Testis (tissue), 3 donors: ENCODE results near the gene GIPC2. TPM values are rescaled to one million over a fixed set of nuclear protein-coding genes. Genes with fewer than 3 reads are reported as not detected.

Experiments used
- DNase-seq: peaks from one replicate; pipeline ENCODE4 v3.0.0-alpha.2; 2019
- H3K27ac ChIP-seq, 2 donors: fragments of 200-600 bp; sonication (generic); one replicate each; pipeline ENCODE4 v1.5.1; 2019
- H3K27me3 ChIP-seq: fragments of 200-600 bp; sonication (generic); one replicate; pipeline ENCODE4 v1.5.1; 2019
- H3K36me3 ChIP-seq: fragments of 200-600 bp; sonication (generic); one replicate; pipeline ENCODE4 v1.5.1; 2017; ENCODE audit warnings: low read depth; ENCODE audit errors: missing control alignments
- H3K4me1 ChIP-seq: fragments of 200-600 bp; sonication (generic); one replicate; pipeline ENCODE4 v1.5.1; 2019
- H3K4me3 ChIP-seq, 2 donors: fragments of 200-600 bp; sonication (generic); one replicate each; pipeline ENCODE4 v1.5.1; 2017 to 2019
- H3K9me3 ChIP-seq: fragments of 200-600 bp; sonication (generic); one replicate; pipeline ENCODE4 v1.5.1; 2017
- POLR2A ChIP-seq: fragments of 450-650 bp; IDR thresholded peaks from one replicate; pipeline ENCODE4 v1.6.1; 2017; ENCODE audit warnings: antibody characterized with exemption, mild to moderate bottlenecking, moderate library complexity
- WGBS, 2 donors: methylation state at CpG; one replicate each; pipeline ENCODE4 v1.1.5; 2018; 5-methylcytosine and 5-hydroxymethylcytosine counted together
- intact Hi-C: fragments of 100-400 bp; cut with DNase I; formaldehyde crosslinking; loops from one replicate; pipeline ENCODE4 v1.15.1; 2023; ENCODE audit warnings: low total_unique reads
- polyA plus RNA-seq: library from polyadenylated mRNA; stranded (reverse); fragments of 350-450 nt; fragmentation: Illumina TruSeq; extraction: RNeasy Lipid Tissue Mini Kit (QIAGEN cat#74804); gene quantifications from one replicate; pipeline ENCODE4 v1.2.3, GENCODE V29; 2014; ENCODE audit warnings: low read depth, low replicate concordance; ENCODE audit not compliant: insufficient read depth
- total RNA-seq, 2 donors: library from RNA; depleted of rRNA; stranded (reverse); fragments of >200 nt; gene quantifications; one replicate each; pipeline ENCODE4 v1.2.3, GENCODE V29; 2016
- TF ChIP-seq, protein P1 (sequence below), 3 experiments: fragments of 450-650 bp in 2 of 3; fragments of 200-600 bp in 1 of 3; sonication (generic) in 1 of 3; IDR thresholded peaks; one replicate each; pipeline ENCODE4 v1.5.1; 2016 to 2019; ENCODE audit warnings: antibody characterized with exemption in 3 of 3, mild to moderate bottlenecking in 2 of 3, moderate library complexity in 1 of 3

Gene GIPC2
- total and polyA plus RNA-seq, 3 donors from 2014 or later = 1.9 to 2.4 (median 2.0) TPM

DNA sequence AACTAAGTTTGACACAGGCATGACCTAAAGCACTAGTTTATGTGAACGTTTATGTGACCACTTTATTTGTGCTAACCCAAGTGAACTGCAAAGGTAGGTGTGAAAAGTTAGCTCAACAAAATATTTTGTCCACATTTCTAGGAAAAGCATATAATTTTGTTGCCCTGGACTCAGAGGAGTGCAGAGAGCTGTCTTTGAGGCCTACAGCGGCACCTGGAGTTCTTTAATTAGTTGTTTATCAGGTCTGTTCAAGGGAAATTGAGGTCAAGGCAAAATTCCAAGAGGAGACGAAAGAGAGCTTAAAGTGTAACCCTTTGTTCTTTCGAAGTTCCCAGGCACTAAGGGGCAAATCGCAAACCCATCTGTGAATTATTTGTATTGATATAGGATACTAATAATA lies 1.3 kb downstream of the GIPC2 start:
- Histone ChIP-seq H3K9me3 (no peaks in the 10 kb centered on the region), H3K27ac (no peak overlapping the region), H3K4me1 (no peaks in the 10 kb centered on the region), H3K36me3 (no peaks in the 10 kb centered on the region), H3K4me3 (no peak overlapping the region), H3K27me3 (no peaks in the 10 kb centered on the region)
- TF ChIP-seq, protein P1, sequence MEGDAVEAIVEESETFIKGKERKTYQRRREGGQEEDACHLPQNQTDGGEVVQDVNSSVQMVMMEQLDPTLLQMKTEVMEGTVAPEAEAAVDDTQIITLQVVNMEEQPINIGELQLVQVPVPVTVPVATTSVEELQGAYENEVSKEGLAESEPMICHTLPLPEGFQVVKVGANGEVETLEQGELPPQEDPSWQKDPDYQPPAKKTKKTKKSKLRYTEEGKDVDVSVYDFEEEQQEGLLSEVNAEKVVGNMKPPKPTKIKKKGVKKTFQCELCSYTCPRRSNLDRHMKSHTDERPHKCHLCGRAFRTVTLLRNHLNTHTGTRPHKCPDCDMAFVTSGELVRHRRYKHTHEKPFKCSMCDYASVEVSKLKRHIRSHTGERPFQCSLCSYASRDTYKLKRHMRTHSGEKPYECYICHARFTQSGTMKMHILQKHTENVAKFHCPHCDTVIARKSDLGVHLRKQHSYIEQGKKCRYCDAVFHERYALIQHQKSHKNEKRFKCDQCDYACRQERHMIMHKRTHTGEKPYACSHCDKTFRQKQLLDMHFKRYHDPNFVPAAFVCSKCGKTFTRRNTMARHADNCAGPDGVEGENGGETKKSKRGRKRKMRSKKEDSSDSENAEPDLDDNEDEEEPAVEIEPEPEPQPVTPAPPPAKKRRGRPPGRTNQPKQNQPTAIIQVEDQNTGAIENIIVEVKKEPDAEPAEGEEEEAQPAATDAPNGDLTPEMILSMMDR (IDR thresholded peaks at IDR 0.05) = no peak
- no peak for TF ChIP-seq POLR2A
- WGBS, 2 donors = 28 to 35% methylated on average over 5 of the region's 5 CpGs
- intact Hi-C loops = no loop called here
- no peak for DNase-seq

DNA sequence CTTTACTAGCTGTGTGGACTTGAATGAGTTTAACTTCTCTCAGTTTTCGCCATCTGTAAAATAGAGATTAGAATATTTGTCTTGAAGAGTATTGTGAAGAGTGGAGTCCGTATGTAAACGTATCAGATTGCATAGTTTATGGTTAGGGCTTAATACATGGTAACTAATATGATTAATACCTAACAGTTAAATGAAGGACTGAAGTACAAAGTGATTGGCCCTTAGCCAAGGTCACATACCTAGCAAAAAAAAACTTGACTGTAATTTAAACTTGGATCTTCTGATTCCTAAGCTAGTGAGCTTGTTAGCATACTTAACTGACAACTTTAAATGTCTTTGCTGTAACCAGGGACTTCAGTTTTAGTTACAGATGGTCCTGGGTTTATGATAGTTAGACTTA lies 1.9 kb downstream of the GIPC2 start:
- Histone ChIP-seq H3K36me3 (no peaks in the 10 kb centered on the region), H3K27ac (no peak overlapping the region), H3K9me3 (no peaks in the 10 kb centered on the region), H3K27me3 (no peaks in the 10 kb centered on the region), H3K4me1 (no peaks in the 10 kb centered on the region), H3K4me3 (no peak overlapping the region)
- DNase-seq = no peak
- 48 to 57% methylated on average over 3 of the region's 3 CpGs for WGBS, 2 donors
- no peak for TF ChIP-seq POLR2A
- TF ChIP-seq, protein P1 (IDR thresholded peaks at IDR 0.05) = no peak
- intact Hi-C loops = no loop called here

DNA sequence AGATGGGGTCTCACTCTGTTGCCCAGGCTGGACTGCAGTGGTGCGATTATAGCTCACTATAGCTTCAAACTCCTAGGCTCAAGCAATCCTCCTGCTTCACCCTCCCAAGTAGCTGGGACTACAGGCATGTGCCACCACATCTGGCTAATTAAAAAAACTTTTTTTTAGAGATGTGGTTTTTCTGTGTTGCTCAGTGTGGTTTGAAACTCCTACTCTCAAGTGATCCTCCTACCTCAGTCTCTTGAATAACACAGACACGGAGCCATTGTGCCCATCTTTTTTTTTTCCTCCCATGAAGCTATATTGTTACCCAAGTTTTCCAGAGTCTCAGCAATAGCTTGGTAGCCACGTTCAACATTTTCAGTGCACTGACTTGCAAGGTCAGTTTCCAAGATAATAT lies 2.7 kb downstream of the GIPC2 start:
- no peaks in the 10 kb centered on the region for H3K9me3 ChIP-seq
- WGBS, 2 donors = 73 to 82% methylated on average over 3 of the region's 3 CpGs
- H3K4me3 ChIP-seq = no peak overlapping the region
- intact Hi-C loops = no loop called here
- no peaks in the 10 kb centered on the region for H3K4me1 ChIP-seq
- TF ChIP-seq, protein P1 (IDR thresholded peaks at IDR 0.05) = no peak
- no peak for DNase-seq
- no peaks in the 10 kb centered on the region for H3K36me3 ChIP-seq
- H3K27ac ChIP-seq = no peak overlapping the region
- no peaks in the 10 kb centered on the region for H3K27me3 ChIP-seq

DNA sequence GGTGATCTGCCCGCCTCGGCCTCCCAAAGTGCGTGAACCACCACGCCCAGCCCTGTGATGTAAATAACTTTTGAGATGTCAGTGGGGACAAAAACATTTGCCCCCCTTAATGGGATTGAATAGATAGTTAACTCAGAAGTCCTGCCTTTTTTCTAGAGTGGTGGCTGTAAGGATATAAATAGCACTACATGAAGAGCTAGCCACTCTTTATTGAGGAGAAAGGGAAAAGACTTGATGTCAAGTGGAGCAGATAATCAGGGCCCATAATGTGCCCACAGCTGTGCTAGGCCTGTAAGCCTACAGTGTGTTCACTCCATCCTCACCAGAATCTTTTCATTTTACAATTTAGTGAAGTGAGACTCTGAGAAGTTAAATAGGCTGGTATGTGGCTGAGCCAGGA lies 3.6 kb downstream of the GIPC2 start:
- H3K27ac ChIP-seq = no peak overlapping the region
- no peak for DNase-seq
- no peaks in the 10 kb centered on the region for H3K4me1 ChIP-seq
- H3K36me3 ChIP-seq = no peaks in the 10 kb centered on the region
- H3K27me3 ChIP-seq = no peaks in the 10 kb centered on the region
- H3K9me3 ChIP-seq = no peaks in the 10 kb centered on the region
- TF ChIP-seq, protein P1 (IDR thresholded peaks at IDR 0.05) = no peak
- TF ChIP-seq POLR2A = no peak
- WGBS, 2 donors = 89 to 96% methylated on average over 4 of the region's 4 CpGs
- H3K4me3 ChIP-seq = no peak overlapping the region
- intact Hi-C loops = no loop called here

DNA sequence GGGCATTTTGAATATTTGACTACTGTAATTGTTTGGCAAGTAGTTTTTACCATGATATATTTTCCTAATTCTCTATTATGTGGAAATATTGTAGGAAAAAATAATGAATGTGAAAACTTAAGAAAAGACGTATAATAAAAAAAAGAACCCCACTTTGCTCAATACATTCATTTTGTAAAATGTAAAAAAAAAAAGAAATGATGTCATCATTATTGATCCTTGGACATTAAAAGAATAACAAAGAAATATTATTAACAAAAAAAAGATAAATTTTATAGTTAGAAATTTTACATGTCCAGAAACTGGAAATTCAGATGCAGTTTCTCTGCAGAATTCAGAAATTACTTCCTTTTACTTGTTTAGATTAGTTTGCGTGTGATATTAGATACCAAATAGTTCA lies 5.2 kb downstream of the GIPC2 start:
- TF ChIP-seq POLR2A = no peak
- TF ChIP-seq, protein P1 (IDR thresholded peaks at IDR 0.05) = no peak
- intact Hi-C loops = no loop called here
- H3K9me3 ChIP-seq = no peaks in the 10 kb centered on the region
- no peak overlapping the region for H3K27ac ChIP-seq
- 92 to 95% methylated on average over 2 of the region's 2 CpGs for WGBS, 2 donors
- DNase-seq = no peak
- no peaks in the 10 kb centered on the region for H3K4me1 ChIP-seq
- H3K36me3 ChIP-seq = no peaks in the 10 kb centered on the region
- no peak overlapping the region for H3K4me3 ChIP-seq
- no peaks in the 10 kb centered on the region for H3K27me3 ChIP-seq
